ENCODE data around the gene BAIAP3. TPM values are rescaled to one million over a fixed set of nuclear protein-coding genes. Genes with fewer than 3 reads are reported as not detected.
A peak's percentile ranks its signal among the peaks of the same experiment; 100 is the strongest.

The BAIAP3 gene
- polyA plus RNA-seq, 1 experiment, result 0.33 TPM

- peak; percentile 49 for TF ChIP-seq CTCF (IDR thresholded peaks at IDR 0.05; ENCODE audit: insufficient read depth, low read depth, low read length)
- CTCF ChIA-PET, result interaction anchor here (0.7 to 1.1 kb wide), 2 partner anchors 15 to 18 kb away, joined by 3 read pairs; no protein-coding TSS in a partner anchor
- POLR2A ChIA-PET, result no interaction called here
- Histone ChIP-seq H3K4me3 (ENCODE audit: low read depth, low read length) (no peak overlapping the region), H3K27me3 (ENCODE audit: control insufficient read depth, insufficient read depth, low read length) (peaks cover 29% of the 10 kb centered on the region), H3K36me3 (ENCODE audit: control insufficient read depth, insufficient read depth, low read length) (peaks cover 1% of the 10 kb centered on the region)
- DNase-seq (ENCODE audit: low read depth), result no peak
Measured at GRCh38 chr16:1330260-1330914, 3.1 kb upstream of the BAIAP3 start.

DNA sequence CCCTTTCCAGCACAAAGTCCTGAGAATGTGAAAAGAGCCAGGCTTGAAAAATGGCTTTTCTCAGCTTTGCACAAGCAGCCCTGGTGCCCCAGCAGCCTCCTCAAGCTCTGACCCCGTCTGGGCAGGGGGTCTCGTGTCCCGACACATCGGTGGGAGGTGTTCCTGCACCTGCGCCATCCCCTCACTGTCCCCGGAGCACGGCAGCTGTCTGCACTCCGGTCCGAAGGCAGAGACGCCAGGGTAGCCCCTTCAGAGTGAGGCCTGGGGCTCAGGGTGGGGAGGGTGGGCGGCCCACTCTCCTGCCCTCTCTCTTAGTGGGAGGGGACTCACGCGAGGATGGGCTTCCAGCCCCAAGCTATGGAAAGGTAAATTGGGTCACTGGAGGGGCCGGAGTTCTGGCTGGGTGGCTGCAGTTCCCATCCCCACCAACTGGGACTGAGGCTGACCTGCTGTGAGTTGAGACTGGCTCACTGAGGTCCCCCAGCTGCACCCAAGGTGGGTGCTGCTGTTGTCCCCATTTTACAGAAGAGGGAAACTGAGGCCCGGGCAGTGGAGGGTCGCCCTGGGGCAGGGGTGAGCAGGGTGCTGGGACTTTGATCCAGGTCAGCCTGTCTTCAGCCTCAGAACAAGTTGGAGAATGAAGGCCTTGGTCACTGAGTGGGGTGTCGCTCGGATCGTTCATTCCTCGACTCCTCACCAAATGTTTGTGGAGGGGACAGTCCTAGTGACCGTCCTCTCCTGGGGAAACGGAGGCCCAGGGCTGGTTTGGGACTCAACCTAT, 2.3 kb upstream of the BAIAP3 start:
- Histone ChIP-seq H3K36me3 (ENCODE audit: control insufficient read depth, insufficient read depth, low read length) (no peaks in the 10 kb centered on the region; the same call in 1 of the 2 replicates), H3K27me3 (ENCODE audit: control insufficient read depth, insufficient read depth, low read length) (peaks cover 31% of the 10 kb centered on the region), H3K4me3 (ENCODE audit: low read depth, low read length) (no peak overlapping the region)
- ChIA-PET CTCF (interaction anchor here (0.7 to 1.1 kb wide), 2 partner anchors 14 to 19 kb away, joined by 3 read pairs; no protein-coding TSS in a partner anchor), POLR2A (no interaction called here)
- DNase-seq (ENCODE audit: low read depth), result no peak
- TF ChIP-seq CTCF (IDR thresholded peaks at IDR 0.05; ENCODE audit: insufficient read depth, low read depth, low read length), result no peak; the same call in 1 of the 2 replicates

DNA sequence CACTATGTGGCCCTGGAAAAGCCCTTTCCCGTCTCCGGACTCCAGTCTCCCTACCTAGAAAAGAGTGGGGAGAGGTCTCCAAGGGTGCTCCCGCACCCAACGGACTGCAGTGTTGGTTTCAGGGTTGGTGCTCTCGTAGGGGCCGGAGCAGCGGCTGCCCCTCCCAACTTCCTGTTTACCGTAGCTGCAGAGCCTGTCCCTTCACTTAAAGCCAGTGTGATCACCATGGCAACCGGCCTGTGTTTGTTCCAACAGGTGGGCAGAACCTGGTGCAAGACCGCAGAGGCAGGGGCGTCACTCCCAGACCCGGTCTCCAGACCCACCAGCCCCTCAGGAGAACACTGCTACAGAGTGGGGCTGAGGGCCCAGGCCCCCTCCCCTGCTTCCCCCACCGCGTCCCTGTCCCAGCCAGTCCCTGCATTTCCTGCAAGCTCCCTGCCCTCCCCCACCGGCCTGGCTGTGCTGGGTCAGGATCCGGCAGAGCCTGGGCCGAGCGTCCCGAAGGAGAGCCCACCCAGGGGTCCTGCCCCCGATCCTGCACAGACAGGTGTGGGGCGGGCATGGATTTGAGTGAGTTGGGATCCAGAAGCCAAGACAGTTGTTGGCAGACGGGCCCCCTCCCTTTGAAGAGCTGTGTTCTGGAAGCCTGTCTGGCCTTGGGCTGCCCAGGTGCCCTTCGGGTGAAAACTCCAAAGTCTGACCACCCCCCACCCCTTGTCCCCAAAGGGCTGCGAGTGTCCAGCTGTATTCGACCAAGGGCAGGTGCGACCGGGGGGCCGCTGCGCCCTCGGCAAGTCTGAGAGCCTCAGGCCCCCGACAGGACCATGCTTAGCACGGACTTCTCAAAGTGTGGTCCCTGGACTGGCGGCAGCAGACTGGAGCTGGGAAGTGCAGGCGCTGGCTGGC, 1.5 kb upstream of the BAIAP3 start:
- CTCF ChIA-PET, result interaction anchor here (1.1 to 1.6 kb wide), 3 partner anchors 20 to 31 kb away, joined by 3 to 7 read pairs (median 3); no protein-coding TSS in a partner anchor
- no peak overlapping the region for H3K4me3 ChIP-seq (ENCODE audit: low read depth, low read length)
- TF ChIP-seq CTCF (IDR thresholded peaks at IDR 0.05; ENCODE audit: insufficient read depth, low read depth, low read length), result no peak
- no peaks in the 10 kb centered on the region; the same call in 1 of the 2 replicates for H3K36me3 ChIP-seq (ENCODE audit: control insufficient read depth, insufficient read depth, low read length)
- POLR2A ChIA-PET, result no interaction called here
- peaks cover 31% of the 10 kb centered on the region for H3K27me3 ChIP-seq (ENCODE audit: control insufficient read depth, insufficient read depth, low read length)
- DNase-seq (ENCODE audit: low read depth), result peak; percentile 12

DNA sequence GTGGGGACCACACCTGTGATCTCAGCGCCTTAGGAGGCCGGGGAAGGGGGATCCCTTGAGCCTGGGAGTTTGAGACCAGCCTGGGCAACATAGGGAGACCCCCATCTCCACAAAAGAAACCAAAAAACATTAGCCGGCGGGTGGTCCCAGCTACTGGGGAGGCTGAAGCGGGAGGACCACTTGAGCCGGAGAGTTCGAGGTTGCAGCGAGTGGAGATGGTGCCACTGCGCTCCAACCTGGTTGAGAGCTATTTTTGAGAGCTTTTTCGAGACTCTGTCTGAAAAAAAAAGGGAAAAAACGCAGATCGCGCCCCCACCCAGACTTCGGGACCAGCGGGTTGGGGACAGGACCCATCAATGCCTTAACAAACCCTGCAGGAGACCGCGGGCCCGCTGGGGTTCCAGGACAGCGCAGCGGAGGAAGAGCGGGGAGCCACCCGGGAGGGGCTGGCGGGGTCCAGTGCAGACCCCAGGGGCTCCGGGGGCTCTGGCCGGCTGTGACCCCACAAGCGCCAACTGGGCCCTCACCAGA, 762 bp upstream of the BAIAP3 start:
- no peak for TF ChIP-seq CTCF (IDR thresholded peaks at IDR 0.05; ENCODE audit: insufficient read depth, low read depth, low read length)
- Histone ChIP-seq H3K27me3 (ENCODE audit: control insufficient read depth, insufficient read depth, low read length) (peaks cover 31% of the 10 kb centered on the region), H3K36me3 (ENCODE audit: control insufficient read depth, insufficient read depth, low read length) (no peaks in the 10 kb centered on the region), H3K4me3 (ENCODE audit: low read depth, low read length) (no peak overlapping the region; the same call in 1 of the 2 replicates)
- ChIA-PET CTCF (interaction anchor here (1.1 to 1.6 kb wide), 2 partner anchors 20 to 31 kb away, joined by 3 to 7 read pairs; no protein-coding TSS in a partner anchor), POLR2A (no interaction called here)
- no peak for DNase-seq (ENCODE audit: low read depth)
